Suprapubic skin (tissue), 3 donors: ENCODE data around the gene DEXI.

Experiments used
- CTCF ChIP-seq, 2 donors: fragments of 200-600 bp in 1 of 2; fragments of 450-650 bp in 1 of 2; sonication (generic) in 1 of 2; IDR thresholded peaks; one replicate each; pipeline ENCODE4 v1.5.1; 2016 to 2019; ENCODE audit warnings: antibody characterized with exemption in 2 of 2, mild to moderate bottlenecking in 1 of 2, moderate library complexity in 1 of 2
- POLR2A ChIP-seq, 2 donors: fragments of 450-650 bp; IDR thresholded peaks; one replicate each; pipeline ENCODE4 v1.6.1; 2017; ENCODE audit warnings: antibody characterized with exemption in 2 of 2, mild to moderate bottlenecking in 2 of 2, moderate library complexity in 2 of 2

- no peak for TF ChIP-seq CTCF (IDR thresholded peaks at IDR 0.05)
- TF ChIP-seq POLR2A (IDR thresholded peaks at IDR 0.05) = no peak
These were observed 27.8 kb upstream of the DEXI start for GRCh38 chr16:10970065-10970464.
